RWPE1 (cell line): ENCODE data around the gene MTRF1.
A peak's percentile ranks its signal among the peaks of the same experiment; 100 is the strongest.
"Not testable (repeated sequence)": the region's sequence is repeated elsewhere in the genome, so short reads cannot be mapped to it uniquely, and the experiment has no call there.

Source experiments
- CTCF ChIA-PET: fragments of 350-600 bp; sonication (Branson Sonifier 250); formaldehyde crosslinking; extraction: SDS; loops from one replicate; lab custom pipeline; 2021; lab: Yijun Ruan, JAX
- POLR2A ChIA-PET: fragments of 400-600 bp; formaldehyde crosslinking; extraction: SDS; loops from one replicate; lab custom pipeline; 2020; ENCODE audit warnings: antibody characterized with exemption; ENCODE audit not compliant: low non-redundant PET; lab: Yijun Ruan, JAX
- DNase-seq: peaks from one replicate; pipeline ENCODE4 v3.0.0; 2012; ENCODE audit warnings: low spot score
- H3K27ac ChIP-seq: fragments of 450-650 bp; 2 replicates; pipeline ENCODE4 v1.5.1; 2017
- CTCF ChIP-seq: fragments of 450-650 bp; conservative IDR thresholded peaks from 2 replicates; pipeline ENCODE4 v1.5.1; 2017; ENCODE audit warnings: low read depth, mild to moderate bottlenecking

Gene MTRF1

GRCh38 chr13:41286370-41286769, 23.0 kb upstream of the MTRF1 start:
- no peak for TF ChIP-seq CTCF
- H3K27ac ChIP-seq = no peak overlapping the region
- ChIA-PET CTCF (no interaction called here), POLR2A (no interaction called here)
- DNase-seq = no peak

GRCh38 chr13:41284512-41285288, 21.3 kb upstream of the MTRF1 start:
- ChIA-PET POLR2A (no interaction called here), CTCF (interaction anchor here (0.6 to 0.8 kb wide), 3 partner anchors 15 to 736 kb away, joined by 3 to 5 read pairs (median 4); no protein-coding TSS in a partner anchor)
- peak; percentile 84 for DNase-seq
- TF ChIP-seq CTCF = no peak
- peak overlapping the region; percentile 35; the same call in 1 of the 2 replicates for H3K27ac ChIP-seq

GRCh38 chr13:41282129-41282571, 18.8 kb upstream of the MTRF1 start:
- CTCF ChIA-PET = no interaction called here
- no peak for TF ChIP-seq CTCF
- POLR2A ChIA-PET = no interaction called here
- no peak for DNase-seq
- no peak overlapping the region for H3K27ac ChIP-seq

- POLR2A ChIA-PET, DNase-seq, H3K27ac ChIP-seq: not testable (repeated sequence)
- CTCF ChIA-PET = interaction anchor here (0.6 kb wide), 1 partner anchor 133 kb away, joined by 3 read pairs; no protein-coding TSS in a partner anchor
Observed at GRCh38 chr13:41279156-41279555, 15.8 kb upstream of the MTRF1 start.

GRCh38 chr13:41276824-41277223, 13.4 kb upstream of the MTRF1 start:
- ChIA-PET CTCF (interaction anchor here (0.6 kb wide), 1 partner anchor 204 kb away, joined by 3 read pairs; no protein-coding TSS in a partner anchor), POLR2A (no interaction called here)
- no peak for DNase-seq
- no peak overlapping the region for H3K27ac ChIP-seq
- no peak for TF ChIP-seq CTCF

GRCh38 chr13:41274881-41275280, 11.5 kb upstream of the MTRF1 start:
- no peak for DNase-seq
- no peak for TF ChIP-seq CTCF
- H3K27ac ChIP-seq = no peak overlapping the region
- CTCF ChIA-PET = interaction anchor here (0.7 kb wide), 1 partner anchor 29 kb away, joined by 3 read pairs; no protein-coding TSS in a partner anchor
- POLR2A ChIA-PET = no interaction called here
